Neural progenitor cell (in vitro differentiated cells): Measurements from ENCODE around the gene PDIA2.

ENCODE experiments used
- EZH2phosphoT487 ChIP-seq: fragments of 200-600 bp; sonication (generic); IDR thresholded peaks from 2 replicates; pipeline ENCODE4 v1.6.1; 2017; ENCODE audit warnings: antibody characterized with exemption
- TF ChIP-seq, protein P1 (sequence below): fragments of 200-600 bp; sonication (generic); IDR thresholded peaks from 2 replicates; pipeline ENCODE4 v1.5.1; 2017; ENCODE audit warnings: antibody characterized with exemption, mild to moderate bottlenecking

DNA sequence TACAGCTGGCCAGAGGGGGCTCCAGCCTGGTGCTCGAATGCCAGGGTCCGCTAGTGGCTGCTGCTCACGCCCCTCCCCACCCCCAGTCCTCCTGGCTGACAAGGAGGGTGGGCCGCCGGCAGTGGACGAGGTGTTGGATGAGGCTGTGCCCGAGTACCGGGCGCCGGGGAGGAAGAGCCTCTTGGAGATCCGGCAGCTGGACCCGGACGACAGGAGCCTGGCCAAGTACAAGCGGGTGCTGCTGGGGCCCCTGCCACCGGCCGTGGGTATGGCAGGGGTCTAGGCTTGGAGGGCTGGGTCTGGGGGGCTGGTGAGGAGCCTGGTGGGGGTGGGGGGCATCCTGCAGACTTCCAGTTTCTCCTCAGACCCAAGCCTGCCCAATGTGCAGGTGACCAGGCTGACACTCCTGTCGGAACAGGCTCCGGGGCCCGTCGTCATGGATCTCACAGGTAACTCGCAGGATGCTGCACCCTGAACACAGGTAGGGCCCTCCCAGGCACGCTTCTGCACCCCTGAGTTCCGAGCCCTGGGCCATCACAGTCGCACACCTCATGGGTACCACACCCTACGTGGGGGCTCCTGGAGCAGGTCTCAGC lies 1.2 kb upstream of the PDIA2 start:
- TF ChIP-seq, protein P1, sequence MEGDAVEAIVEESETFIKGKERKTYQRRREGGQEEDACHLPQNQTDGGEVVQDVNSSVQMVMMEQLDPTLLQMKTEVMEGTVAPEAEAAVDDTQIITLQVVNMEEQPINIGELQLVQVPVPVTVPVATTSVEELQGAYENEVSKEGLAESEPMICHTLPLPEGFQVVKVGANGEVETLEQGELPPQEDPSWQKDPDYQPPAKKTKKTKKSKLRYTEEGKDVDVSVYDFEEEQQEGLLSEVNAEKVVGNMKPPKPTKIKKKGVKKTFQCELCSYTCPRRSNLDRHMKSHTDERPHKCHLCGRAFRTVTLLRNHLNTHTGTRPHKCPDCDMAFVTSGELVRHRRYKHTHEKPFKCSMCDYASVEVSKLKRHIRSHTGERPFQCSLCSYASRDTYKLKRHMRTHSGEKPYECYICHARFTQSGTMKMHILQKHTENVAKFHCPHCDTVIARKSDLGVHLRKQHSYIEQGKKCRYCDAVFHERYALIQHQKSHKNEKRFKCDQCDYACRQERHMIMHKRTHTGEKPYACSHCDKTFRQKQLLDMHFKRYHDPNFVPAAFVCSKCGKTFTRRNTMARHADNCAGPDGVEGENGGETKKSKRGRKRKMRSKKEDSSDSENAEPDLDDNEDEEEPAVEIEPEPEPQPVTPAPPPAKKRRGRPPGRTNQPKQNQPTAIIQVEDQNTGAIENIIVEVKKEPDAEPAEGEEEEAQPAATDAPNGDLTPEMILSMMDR = no peak
- no peak for TF ChIP-seq EZH2phosphoT487
